GM23248 (cell line): ENCODE data around the gene MAP1LC3B2.

ENCODE experiments used
- EZH2 ChIP-seq: fragments of 200-600 bp; sonication (generic); IDR thresholded peaks from 2 replicates; pipeline ENCODE4 v1.6.1; 2018; ENCODE audit warnings: antibody characterized with exemption, mild to moderate bottlenecking; ENCODE audit not compliant: insufficient read depth, poor library complexity, severe bottlenecking
- EZH2phosphoT487 ChIP-seq: fragments of 200-600 bp; sonication (generic); IDR thresholded peaks from 2 replicates; pipeline ENCODE4 v1.6.1; 2018; ENCODE audit warnings: antibody characterized with exemption, moderate library complexity, mild to moderate bottlenecking, low read depth; ENCODE audit not compliant: insufficient read depth

DNA sequence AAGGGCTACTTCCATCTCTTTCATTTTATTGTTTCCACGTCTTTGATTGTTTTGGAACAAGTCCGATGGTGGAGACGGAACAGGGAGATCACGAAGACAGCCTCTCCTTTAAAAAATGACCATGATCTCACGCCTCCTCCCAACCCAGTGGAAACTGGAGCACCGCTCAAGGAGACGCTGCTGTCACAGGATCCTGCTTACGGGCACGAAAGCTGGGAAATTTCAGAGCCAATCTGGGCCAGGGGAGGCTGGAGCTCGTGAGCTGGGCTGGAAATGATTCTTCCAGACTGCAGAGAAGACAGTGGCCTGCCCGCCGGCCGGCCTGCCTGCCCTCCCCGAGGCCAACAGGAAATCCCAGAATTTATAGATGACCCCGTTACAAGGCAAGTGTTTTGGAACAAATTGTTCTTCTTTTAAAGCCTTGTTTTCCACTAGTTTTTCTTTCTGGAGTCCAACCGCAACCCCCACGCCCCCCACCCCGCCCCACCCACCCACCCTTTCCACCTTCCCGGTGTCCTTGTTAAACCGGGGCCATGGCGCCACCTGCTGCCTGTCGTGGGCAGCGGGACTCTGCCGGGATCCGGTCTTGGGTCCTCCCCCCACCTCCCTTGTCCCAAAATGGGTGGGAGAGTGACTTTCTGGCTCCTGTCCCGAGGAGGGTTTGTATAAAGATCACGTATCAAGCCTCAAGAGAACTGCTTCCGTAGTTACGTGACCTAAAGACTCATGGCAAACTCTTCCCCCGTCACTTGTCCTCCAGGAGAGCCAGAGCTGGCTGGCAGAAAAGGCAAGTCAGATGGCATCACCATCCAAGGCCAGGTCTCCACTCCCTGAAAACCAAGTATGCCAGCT is 40.3 kb downstream of the MAP1LC3B2 start:
- no peak for TF ChIP-seq EZH2
- no peak for TF ChIP-seq EZH2phosphoT487
